ENCODE data around the gene LIMS2.

LIMS2 gene

GRCh38 chr2:127695491-127696472 lies 20.5 kb upstream of the LIMS2 start:
- Histone ChIP-seq H3K4me3 (ENCODE audit: low read depth, low read length) (no peak overlapping the region), H3K27ac (ENCODE audit: extremely low read depth, low read depth, low read length) (no peak overlapping the region), H3K4me1 (ENCODE audit: control insufficient read depth, insufficient read depth, low read length) (no peaks in the 10 kb centered on the region; the same call in 1 of the 2 replicates), H3K36me3 (ENCODE audit: control insufficient read depth in 2 of 2, insufficient read depth in 1 of 2, low read length in 2 of 2) (no peaks in the 10 kb centered on the region), H3K9me3 (ENCODE audit: control insufficient read depth, insufficient read depth, low read depth, low read length) (no peaks in the 10 kb centered on the region)
- ChIA-PET POLR2A (no interaction called here), CTCF (interaction anchor here (0.7 to 0.9 kb wide), 2 partner anchors 19 to 57 kb away, joined by 3 to 5 read pairs; no protein-coding TSS in a partner anchor)
- TF ChIP-seq ZBTB11 (tag by site-specific recombination; conservative IDR thresholded peaks at IDR 0.05; ENCODE audit: low read depth) (no peak), ZNF473 (tag by site-specific recombination; IDR thresholded peaks at IDR 0.05) (no peak), ZNF174 (tag by site-specific recombination; IDR thresholded peaks at IDR 0.05) (no peak), FEZF1 (tag by site-specific recombination; IDR thresholded peaks at IDR 0.05) (no peak), YY2 (tag by site-specific recombination; IDR thresholded peaks at IDR 0.05) (no peak), ZSCAN4 (tag by site-specific recombination; IDR thresholded peaks at IDR 0.05) (no peak), PBX3 (CRISPR knock-in tag; IDR thresholded peaks at IDR 0.05) (no peak), PRDM2 (tag by site-specific recombination; IDR thresholded peaks at IDR 0.05; ENCODE audit: borderline replicate concordance) (no peak), ZXDB (tag by site-specific recombination; IDR thresholded peaks at IDR 0.05) (no peak), ZNF561 (tag by site-specific recombination; IDR thresholded peaks at IDR 0.05; ENCODE audit: borderline replicate concordance) (no peak), KLF16 (tag by site-specific recombination; IDR thresholded peaks at IDR 0.05) (no peak)

GRCh38 chr2:127694986-127695385 lies 19.7 kb upstream of the LIMS2 start:
- no peak overlapping the region for H3K4me3 ChIP-seq (ENCODE audit: low read depth, low read length)
- H3K9me3 ChIP-seq (ENCODE audit: control insufficient read depth, insufficient read depth, low read depth, low read length): no peaks in the 10 kb centered on the region
- H3K36me3 ChIP-seq (ENCODE audit: control insufficient read depth in 2 of 2, insufficient read depth in 1 of 2, low read length in 2 of 2): no peaks in the 10 kb centered on the region
- H3K27ac ChIP-seq (ENCODE audit: extremely low read depth, low read depth, low read length): no peak overlapping the region
- CTCF ChIA-PET: no interaction called here
- POLR2A ChIA-PET: no interaction called here
- no peaks in the 10 kb centered on the region for H3K4me1 ChIP-seq (ENCODE audit: control insufficient read depth, insufficient read depth, low read length)
- TF ChIP-seq ZNF114 (tag by site-specific recombination; IDR thresholded peaks at IDR 0.05) (no peak), ZNF248 (tag by site-specific recombination; IDR thresholded peaks at IDR 0.05) (no peak), YY1 (tag by site-specific recombination; IDR thresholded peaks at IDR 0.05) (no peak), ZBTB26 (tag by site-specific recombination; optimal IDR thresholded peaks at IDR 0.05) (no peak), ELK4 (IDR thresholded peaks at IDR 0.05; ENCODE audit: borderline replicate concordance, low read depth, low read length) (no peak), BCL11A (tag by site-specific recombination; IDR thresholded peaks at IDR 0.05; ENCODE audit: low read depth) (no peak), ZSCAN4 (tag by site-specific recombination; IDR thresholded peaks at IDR 0.05) (no peak)

Measured in HEK293 (cell line).